ENCODE measurements around the gene MYO15A.

- TF ChIP-seq GATA3 (IDR thresholded peaks at IDR 0.05; ENCODE audit: low read depth, low read length) (no peak), GATA2 (IDR thresholded peaks at IDR 0.05; ENCODE audit: low read depth, low read length) (no peak)
These were observed at the start of gene MYO15A for GRCh38 chr17:18108401-18109312.

All from SH-SY5Y (cell line).